LHCN-M2 (cell line): ENCODE results near the gene CXADR. TPM values are rescaled to one million over a fixed set of nuclear protein-coding genes. Genes with fewer than 3 reads are reported as not detected.
"Not testable (repeated sequence)": the region's sequence is repeated elsewhere in the genome, so short reads cannot be mapped to it uniquely, and the experiment has no call there.

Experiments
- DNase-seq: peaks from one replicate; pipeline ENCODE4 v3.0.0-alpha.2; 2012; ENCODE audit warnings: low read depth
- polyA plus RNA-seq: library from polyadenylated mRNA; unstranded; fragments of >200 nt; gene quantifications from one replicate; pipeline ENCODE4 v1.2.1, GENCODE V29; 2012; ENCODE audit warnings: missing spikeins
- total RNA-seq: library from RNA; depleted of rRNA; stranded (reverse); fragments of >200 nt; gene quantifications from 2 replicates; pipeline ENCODE4 v1.2.3, GENCODE V29; 2014; rRNA removed

Gene CXADR
- not detected in 2 replicates for total RNA-seq
- not detected for polyA plus RNA-seq

GRCh38 chr21:17512253-17513213, at the start of gene CXADR:
TSS of gene CXADR (plus strand) at chr21:17513043. CDS start at chr21:17513130, 87 bp downstream.
- no peak for DNase-seq

GRCh38 chr21:17466166-17466565, 46.7 kb upstream of the CXADR start:
- peak; percentile 13 for DNase-seq

GRCh38 chr21:17467392-17467791, 45.5 kb upstream of the CXADR start:
- no peak for DNase-seq

- DNase-seq = no peak
Measured at GRCh38 chr21:17467829-17468228, 45.0 kb upstream of the CXADR start.

GRCh38 chr21:17468698-17469097, 44.1 kb upstream of the CXADR start:
- no peak for DNase-seq

GRCh38 chr21:17469727-17470126, 43.1 kb upstream of the CXADR start:
- no peak for DNase-seq

- DNase-seq = no peak
Measured at GRCh38 chr21:17472182-17472581, 40.7 kb upstream of the CXADR start.

- DNase-seq = no peak
Measured at GRCh38 chr21:17472592-17473271, 40.1 kb upstream of the CXADR start.

- no peak for DNase-seq
Measured at GRCh38 chr21:17476006-17476405, 36.8 kb upstream of the CXADR start.

GRCh38 chr21:17478156-17478555, 34.7 kb upstream of the CXADR start:
- DNase-seq = not testable (repeated sequence)

- no peak for DNase-seq
Measured at GRCh38 chr21:17479606-17480005, 33.2 kb upstream of the CXADR start.

GRCh38 chr21:17482928-17483327, 29.9 kb upstream of the CXADR start:
- no peak for DNase-seq

- no peak for DNase-seq
Measured at GRCh38 chr21:17488620-17489019, 24.2 kb upstream of the CXADR start.

- peak; percentile 47 for DNase-seq
Measured at GRCh38 chr21:17489565-17489964, 23.3 kb upstream of the CXADR start.

GRCh38 chr21:17491716-17492414, 21.0 kb upstream of the CXADR start:
- peak; percentile 91 for DNase-seq

GRCh38 chr21:17492415-17493168, 20.3 kb upstream of the CXADR start:
- DNase-seq = no peak

GRCh38 chr21:17494051-17494450, 18.8 kb upstream of the CXADR start:
- DNase-seq = no peak

- no peak for DNase-seq
Measured at GRCh38 chr21:17495680-17496079, 17.2 kb upstream of the CXADR start.

- no peak for DNase-seq
Measured at GRCh38 chr21:17497316-17497715, 15.5 kb upstream of the CXADR start.

GRCh38 chr21:17498586-17498985, 14.3 kb upstream of the CXADR start:
- no peak for DNase-seq
